AG09319 (cell line): Measurements from ENCODE around the gene TGM5.

Experiments
- DNase-seq: peaks from one replicate; pipeline ENCODE4 v3.0.0-alpha.2; 2010; ENCODE audit warnings: low read depth; ENCODE audit errors: extremely low read depth
- CTCF ChIP-seq: IDR thresholded peaks from 2 replicates; pipeline ENCODE4 v1.5.1; 2011; ENCODE audit warnings: low read depth, mild to moderate bottlenecking, inconsistent platforms, low read length, moderate library complexity

Gene TGM5

GRCh38 chr15:43220991-43221403, 45.7 kb downstream of the TGM5 start, which contains the start of gene EPB42:
TSS of gene EPB42 (minus strand) at chr15:43221018. CDS start at chr15:43220825, 193 bp downstream.
- no peak for TF ChIP-seq CTCF
- DNase-seq = no peak

- TF ChIP-seq CTCF = no peak
- DNase-seq = no peak
These were observed 46.5 kb downstream of the TGM5 start for GRCh38 chr15:43219929-43220928.

GRCh38 chr15:43218908-43219706, 47.6 kb downstream of the TGM5 start:
- no peak; the same call in 1 of the 2 replicates for TF ChIP-seq CTCF
- no peak for DNase-seq

GRCh38 chr15:43215961-43216360, 50.8 kb downstream of the TGM5 start:
- DNase-seq = no peak
- no peak for TF ChIP-seq CTCF

- no peak for TF ChIP-seq CTCF
- DNase-seq = no peak
These were observed 52.0 kb downstream of the TGM5 start for GRCh38 chr15:43214592-43215295.

GRCh38 chr15:43214169-43214568, 52.6 kb downstream of the TGM5 start:
- no peak for TF ChIP-seq CTCF
- no peak for DNase-seq
